HG02623 (cell line): ENCODE results near the gene TPGS1.
"Not testable (repeated sequence)": the region's sequence is repeated elsewhere in the genome, so short reads cannot be mapped to it uniquely, and the experiment has no call there.

Source experiments
- ATAC-seq: cut with Tn5 transposase; IDR thresholded peaks from one replicate; pipeline ENCODE4 v1.9.1; 2021; ENCODE audit warnings: moderate library complexity; ENCODE audit not compliant: unreplicated experiment

Gene TPGS1

GRCh38 chr19:474126-475078 is 32.9 kb upstream of the TPGS1 start:
- ATAC-seq = no peak

- no peak for ATAC-seq
Observed at GRCh38 chr19:475360-475759, 31.9 kb upstream of the TPGS1 start.

DNA sequence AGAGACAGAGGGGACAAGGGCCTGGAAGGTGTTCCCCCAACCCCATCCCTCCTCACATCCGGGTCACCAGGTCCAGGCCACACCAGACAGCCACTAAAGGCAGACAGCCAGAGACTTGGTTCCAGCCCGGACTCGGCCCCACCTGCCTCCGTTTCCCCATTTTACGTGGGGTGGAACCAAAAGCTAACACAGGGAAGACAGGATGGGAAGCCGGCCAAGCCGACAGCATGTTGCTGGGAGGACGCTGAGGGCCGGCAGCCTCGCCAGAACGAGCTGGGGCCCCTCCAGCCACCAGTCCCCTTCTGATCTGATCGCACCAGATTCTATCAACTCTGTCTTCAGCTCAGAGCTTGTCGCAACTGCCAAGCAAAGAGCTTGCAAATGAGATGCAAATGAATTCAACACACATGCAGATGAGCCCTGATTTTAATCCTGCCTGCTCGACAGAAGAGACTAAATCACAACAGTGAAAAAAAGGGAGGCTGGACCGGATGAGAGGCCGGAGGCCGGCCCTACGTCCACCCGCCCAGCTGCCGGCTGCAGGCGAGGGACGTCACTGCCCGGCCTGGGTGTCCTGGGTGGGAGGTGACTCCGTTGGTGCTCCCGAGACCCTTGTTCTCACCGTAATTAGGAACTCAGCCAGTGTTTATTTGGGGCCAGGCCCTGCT is 28.9 kb upstream of the TPGS1 start:
- ATAC-seq = no peak

DNA sequence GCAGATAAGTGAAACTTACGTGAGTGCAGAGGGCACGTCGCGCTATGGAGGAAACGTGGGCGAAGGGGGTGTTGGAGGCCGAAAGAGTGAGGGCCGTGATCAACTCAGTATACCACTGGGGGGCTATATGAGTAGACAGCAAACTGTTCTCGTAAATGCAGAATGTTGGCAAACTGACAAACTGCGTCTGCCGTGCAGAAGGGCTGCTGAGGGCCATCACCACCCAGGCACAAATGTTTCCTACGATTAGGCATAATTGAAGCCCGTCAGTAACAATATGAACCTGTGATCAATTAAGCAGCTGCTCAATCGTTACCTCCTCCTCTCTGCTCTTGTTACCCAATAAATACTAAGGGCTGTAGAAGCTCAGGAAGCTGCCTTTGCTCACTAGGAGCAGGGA is 28.3 kb upstream of the TPGS1 start:
- no peak for ATAC-seq

DNA sequence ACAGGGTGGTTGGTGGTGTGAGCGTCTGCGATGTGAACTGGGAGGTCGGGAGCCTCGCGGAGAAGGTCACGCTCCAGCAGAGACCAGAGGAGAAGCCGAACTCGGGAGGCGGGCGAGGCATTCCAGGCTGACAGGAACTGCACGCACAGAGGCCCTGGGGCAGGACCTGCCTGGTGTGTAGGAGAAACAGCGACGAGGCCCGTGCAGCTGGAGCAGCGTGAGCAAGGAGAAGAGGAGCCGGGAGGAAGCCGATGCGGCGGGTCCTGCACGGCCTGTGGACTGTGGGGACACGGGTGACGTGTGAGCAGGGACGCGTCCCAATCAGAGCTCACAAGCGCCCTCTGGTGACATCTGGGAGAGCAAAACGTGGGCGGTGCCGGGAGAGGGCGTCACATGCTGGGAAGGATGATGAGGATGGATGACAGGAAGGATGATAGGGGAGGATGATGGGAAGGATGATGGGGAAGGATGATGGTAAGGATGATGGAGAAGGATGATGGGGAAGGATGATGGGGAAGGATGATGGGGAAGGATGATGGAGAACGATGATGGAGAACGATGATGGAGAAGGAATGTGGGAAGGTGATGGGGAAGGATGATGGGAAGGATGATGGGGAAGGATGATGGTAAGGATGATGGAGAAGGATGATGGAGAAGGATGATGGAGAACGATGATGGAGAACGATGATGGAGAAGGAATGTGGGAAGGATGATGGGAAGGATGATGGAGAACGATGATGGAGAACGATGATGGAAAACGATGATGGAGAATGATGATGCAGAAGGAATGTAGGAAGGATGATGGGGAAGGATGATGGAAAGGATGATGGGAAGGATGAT is 27.1 kb upstream of the TPGS1 start:
- no peak for ATAC-seq

GRCh38 chr19:481100-481499 is 26.2 kb upstream of the TPGS1 start:
- ATAC-seq = not testable (repeated sequence)

DNA sequence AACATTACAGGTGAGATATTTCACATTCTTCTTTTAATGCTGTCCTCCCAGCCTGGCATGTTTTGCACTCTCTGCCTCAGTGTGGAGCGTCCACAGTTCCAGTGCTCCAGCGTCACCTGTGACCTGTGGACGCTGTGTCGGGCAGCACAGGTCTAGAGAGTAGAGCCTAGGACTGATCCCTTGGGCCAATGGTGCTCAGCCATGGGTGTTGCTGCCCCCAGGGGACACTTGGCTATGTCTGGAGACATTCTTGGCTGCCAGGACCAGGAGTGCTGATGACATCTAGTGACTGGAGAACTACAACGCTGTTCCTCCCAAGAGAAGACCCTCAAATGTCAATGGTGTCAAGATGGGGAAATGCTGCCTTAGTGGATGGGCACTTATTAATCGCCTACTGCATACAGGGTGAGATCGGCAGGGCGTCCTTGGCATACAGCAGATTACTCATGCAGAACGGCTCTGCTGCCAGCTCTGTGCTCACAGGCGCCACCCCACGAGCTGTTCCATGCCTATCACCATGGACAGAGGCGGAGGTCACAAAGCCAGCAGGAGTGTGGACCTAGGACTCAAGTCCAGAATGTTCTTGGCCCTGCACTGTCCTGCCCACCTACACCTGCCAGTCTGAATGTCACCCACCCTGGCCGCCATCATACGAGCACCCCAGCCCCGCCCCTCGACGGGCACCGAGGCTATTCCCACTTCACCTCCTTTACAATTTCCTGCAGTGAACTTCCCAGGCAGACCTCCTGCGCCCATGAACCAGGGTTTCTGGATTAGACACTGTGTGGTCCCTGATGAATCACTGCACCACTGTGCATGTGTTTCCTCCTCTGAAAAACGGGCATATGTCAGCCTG is 24.9 kb upstream of the TPGS1 start:
- no peak for ATAC-seq

DNA sequence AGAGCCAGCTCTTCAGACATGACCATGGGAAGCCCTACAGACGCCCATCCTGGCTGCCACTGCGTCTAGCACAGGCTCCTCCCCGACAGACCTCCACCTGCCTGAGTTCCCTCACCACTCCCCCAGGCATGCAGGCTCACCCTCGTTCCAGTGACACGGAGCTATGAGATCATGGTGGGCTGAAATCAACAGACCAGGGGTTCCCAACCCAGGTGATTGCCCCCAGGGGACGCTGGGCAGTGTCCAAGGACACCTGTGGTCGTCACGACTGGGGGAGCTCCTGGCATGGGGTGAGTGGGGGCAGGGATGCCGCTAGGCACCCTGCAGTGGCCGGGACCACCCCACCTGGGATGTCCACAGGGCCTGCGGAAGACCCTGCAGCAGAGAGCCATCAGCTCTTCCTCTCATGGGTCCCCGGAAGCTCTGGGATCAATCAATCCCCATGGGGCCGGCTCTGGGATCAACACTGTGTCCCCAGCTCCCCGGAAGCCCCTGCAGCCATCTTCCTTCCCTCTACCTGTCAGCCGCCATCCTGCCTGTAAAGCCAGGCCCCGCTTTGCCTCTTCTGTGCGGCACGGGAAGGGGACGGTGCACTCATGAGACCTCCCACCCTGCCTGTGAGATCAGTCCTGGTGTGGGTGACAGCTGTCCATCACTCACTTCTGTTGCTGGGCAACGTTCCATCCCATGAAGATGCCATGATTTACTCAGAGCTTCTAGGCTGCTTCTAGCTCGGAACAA is 23.8 kb upstream of the TPGS1 start:
- no peak for ATAC-seq

DNA sequence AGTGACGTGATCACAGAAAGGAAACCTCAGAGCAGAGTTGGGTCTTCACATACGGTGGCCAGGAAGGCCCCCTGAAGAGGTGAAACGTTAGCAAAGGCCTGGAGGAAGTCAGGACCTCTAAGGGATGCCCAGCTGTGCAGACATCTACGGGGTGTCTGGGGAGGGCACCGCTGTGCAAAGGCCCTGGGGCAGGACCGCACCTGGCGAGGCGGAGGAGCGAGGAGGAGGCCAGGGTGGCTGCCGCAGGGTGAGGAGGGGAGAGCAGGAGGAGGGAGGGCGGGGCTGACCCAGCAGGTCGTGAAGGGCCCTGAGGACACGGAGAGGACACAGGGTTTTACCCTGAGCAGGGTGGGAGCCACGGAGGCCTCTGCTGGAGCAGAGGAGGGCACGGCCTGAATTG is 22.8 kb upstream of the TPGS1 start:
- no peak for ATAC-seq

GRCh38 chr19:485077-485476 is 22.2 kb upstream of the TPGS1 start:
- no peak for ATAC-seq

DNA sequence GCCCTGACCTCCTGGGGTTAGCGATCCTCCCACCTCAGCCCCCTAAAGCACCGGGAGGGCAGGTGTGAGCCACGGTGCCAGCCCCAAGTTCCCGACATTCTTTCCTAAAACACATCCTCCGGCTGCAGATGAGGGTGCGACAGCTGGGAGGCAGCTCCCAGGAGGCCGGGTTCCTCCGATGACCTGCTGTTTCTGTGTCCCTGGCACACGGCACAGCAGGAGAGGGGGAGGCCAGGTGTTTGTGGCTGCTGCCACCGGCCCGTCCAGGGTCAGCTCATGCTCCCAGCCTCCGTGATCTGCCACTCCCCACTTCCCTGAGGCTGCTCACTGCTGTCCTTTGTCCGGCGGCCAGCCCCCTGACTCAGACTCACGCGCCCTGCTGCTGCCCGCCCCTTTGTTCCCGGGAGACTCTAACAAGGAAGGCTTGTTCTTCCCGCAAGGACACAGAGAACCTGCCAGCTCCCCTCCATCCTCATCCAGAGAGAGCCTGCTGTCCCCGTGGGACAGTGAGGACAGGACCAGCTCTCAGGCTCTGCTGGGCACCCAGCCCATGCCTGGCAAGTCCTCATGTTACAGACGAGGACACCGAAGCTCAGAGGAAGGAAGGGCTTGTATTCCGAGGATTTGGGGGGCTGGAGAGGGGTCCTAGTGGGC is 21.6 kb upstream of the TPGS1 start:
- no peak for ATAC-seq

- ATAC-seq = peak; percentile 78
Observed at GRCh38 chr19:488505-489417, 18.5 kb upstream of the TPGS1 start.

- no peak for ATAC-seq
Observed at GRCh38 chr19:489418-490196, 17.7 kb upstream of the TPGS1 start.

- no peak for ATAC-seq
Observed at GRCh38 chr19:491146-491741, 16.1 kb upstream of the TPGS1 start.

- ATAC-seq = no peak
Observed at GRCh38 chr19:492091-492531, 15.2 kb upstream of the TPGS1 start.

DNA sequence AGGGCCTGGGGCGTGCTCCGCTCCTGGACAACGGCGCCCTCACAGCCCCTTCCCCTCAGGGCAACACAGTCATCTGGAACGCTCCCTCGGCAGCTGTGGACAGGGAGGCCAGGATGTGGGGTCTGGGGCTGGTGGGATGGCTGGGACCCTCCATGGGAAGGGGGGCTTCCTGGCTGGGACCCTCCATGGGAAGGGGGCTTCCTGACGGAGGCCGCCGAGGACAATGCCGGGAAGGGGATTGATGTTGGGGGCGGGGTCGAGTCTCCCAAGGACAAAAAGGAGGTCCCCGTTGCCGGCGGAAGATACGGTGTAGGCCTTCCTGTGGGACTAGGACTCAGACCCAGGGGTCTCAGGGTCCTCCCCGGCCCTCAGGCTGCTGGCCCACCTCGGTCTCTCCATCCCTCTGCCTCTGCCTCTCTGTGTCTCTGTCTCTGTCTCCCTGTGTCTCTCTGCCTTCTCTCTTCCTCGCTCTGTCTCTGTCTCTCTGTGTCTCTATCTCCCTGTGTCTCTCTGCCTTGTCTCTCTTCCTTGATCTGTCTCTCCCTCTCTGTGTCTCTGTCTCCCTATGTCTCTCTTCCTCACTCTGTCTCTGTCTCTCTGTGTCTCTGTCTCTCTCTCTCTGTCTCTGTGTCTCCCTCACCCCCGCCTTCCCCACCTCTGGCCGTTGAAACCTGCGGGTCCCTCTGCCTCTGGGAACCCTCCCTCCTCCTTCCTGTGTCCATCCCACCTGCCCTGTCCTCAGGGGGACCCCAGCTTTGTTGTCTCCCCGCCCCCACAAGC is 13.7 kb upstream of the TPGS1 start:
- no peak for ATAC-seq
